Vagina (tissue), 2 donors: ENCODE measurements around the gene EPHA7. TPM values are rescaled to one million over a fixed set of nuclear protein-coding genes. Genes with fewer than 3 reads are reported as not detected.

Experiments
- DNase-seq, 2 donors: peaks; one replicate each; pipeline ENCODE4 v3.0.0-alpha.2; 2017; ENCODE audit errors: extremely low spot score in 2 of 2
- H3K27ac ChIP-seq: fragments of 200-600 bp; sonication (generic); one replicate; pipeline ENCODE4 v1.5.1; 2019
- H3K27me3 ChIP-seq: fragments of 200-600 bp; sonication (generic); one replicate; pipeline ENCODE4 v1.5.1; 2019
- H3K36me3 ChIP-seq, 2 donors: fragments of 200-600 bp; sonication (generic); one replicate each; pipeline ENCODE4 v1.5.1; 2017 to 2019
- H3K4me1 ChIP-seq: fragments of 200-600 bp; sonication (generic); one replicate; pipeline ENCODE4 v1.5.1; 2019
- H3K4me3 ChIP-seq, 2 donors: fragments of 200-600 bp; sonication (generic); 1 replicate in 1 of 2; 2 replicates in 1 of 2; pipeline ENCODE4 v1.5.1; 2016 to 2019
- H3K9me3 ChIP-seq: fragments of 200-600 bp; sonication (generic); one replicate; pipeline ENCODE4 v1.5.1; 2019
- CTCF ChIP-seq, 3 experiments: fragments of 450-650 bp in 2 of 3; fragments of 200-600 bp in 1 of 3; sonication (generic) in 1 of 3; IDR thresholded peaks; one replicate each; pipeline ENCODE4 v1.5.1; 2017 to 2019; ENCODE audit warnings: antibody characterized with exemption in 3 of 3, mild to moderate bottlenecking in 2 of 3, moderate library complexity in 2 of 3
- POLR2A ChIP-seq, 2 donors: fragments of 450-650 bp; IDR thresholded peaks; one replicate each; pipeline ENCODE4 v1.6.1; 2017; ENCODE audit warnings: antibody characterized with exemption in 2 of 2, mild to moderate bottlenecking in 2 of 2, moderate library complexity in 2 of 2
- POLR2AphosphoS5 ChIP-seq, 2 donors: sonication (generic); formaldehyde crosslinking; IDR thresholded peaks; one replicate each; pipeline ENCODE4 v1.9.0; 2017; ENCODE audit warnings: antibody characterized with exemption in 2 of 2, mild to moderate bottlenecking in 2 of 2, low read depth in 1 of 2; ENCODE audit not compliant: insufficient read depth in 1 of 2
- intact Hi-C: fragments of 100-400 bp; cut with DNase I; formaldehyde crosslinking; loops from one replicate; pipeline ENCODE4 v1.15.1; 2023
- total RNA-seq: library from RNA; depleted of rRNA; stranded (reverse); fragments of >200 nt; gene quantifications from one replicate; pipeline ENCODE4 v1.2.3, GENCODE V29; 2016

The EPHA7 gene
- total RNA-seq, 1 donor from 2014 or later = 2.7 TPM

DNA sequence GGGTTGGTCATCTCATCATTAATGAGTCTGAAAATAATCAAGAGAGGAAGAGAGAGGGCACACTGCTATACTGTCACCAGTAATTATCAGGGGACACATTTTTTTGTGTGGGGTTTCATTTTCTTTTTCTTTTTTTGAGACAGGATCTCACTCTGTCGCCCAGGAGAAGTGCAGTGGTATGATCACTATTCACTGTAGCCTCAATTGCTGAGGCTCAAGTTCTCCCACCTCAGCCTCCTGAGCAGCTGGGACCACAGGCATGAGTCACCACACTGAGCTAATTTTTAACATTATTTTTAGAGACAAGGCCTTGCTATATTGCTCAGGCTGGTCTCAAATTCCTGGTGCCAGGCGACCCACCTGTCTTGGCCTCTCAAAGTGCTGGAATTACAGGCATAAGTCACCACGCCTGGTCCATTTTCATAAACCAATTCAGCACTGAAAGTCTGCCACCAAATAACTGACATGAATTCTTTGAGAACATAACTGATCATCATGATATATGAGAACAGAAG, 43.3 kb downstream of the EPHA7 start:
- Histone ChIP-seq H3K27ac (no peak overlapping the region), H3K9me3 (no peaks in the 10 kb centered on the region), H3K27me3 (no peaks in the 10 kb centered on the region), H3K36me3 (no peaks in the 10 kb centered on the region), H3K4me3 (no peak overlapping the region), H3K4me1 (no peaks in the 10 kb centered on the region)
- TF ChIP-seq POLR2A (IDR thresholded peaks at IDR 0.05) = no peak
- no peak for TF ChIP-seq CTCF (IDR thresholded peaks at IDR 0.05)
- TF ChIP-seq POLR2AphosphoS5 (IDR thresholded peaks at IDR 0.05; ENCODE audit: insufficient read depth in 1 of 2, low read depth in 1 of 2) = no peak
- no peak for DNase-seq
- intact Hi-C loops = no loop called here

- Histone ChIP-seq H3K4me1 (no peaks in the 10 kb centered on the region), H3K27ac (no peak overlapping the region), H3K9me3 (no peaks in the 10 kb centered on the region), H3K36me3 (no peaks in the 10 kb centered on the region), H3K4me3 (no peak overlapping the region), H3K27me3 (no peaks in the 10 kb centered on the region)
- intact Hi-C loops = no loop called here
- TF ChIP-seq CTCF (IDR thresholded peaks at IDR 0.05) (no peak), POLR2AphosphoS5 (IDR thresholded peaks at IDR 0.05; ENCODE audit: insufficient read depth in 1 of 2, low read depth in 1 of 2) (no peak), POLR2A (IDR thresholded peaks at IDR 0.05) (no peak)
- DNase-seq = no peak
Observed at GRCh38 chr6:93373445-93373844, 45.9 kb downstream of the EPHA7 start.

DNA sequence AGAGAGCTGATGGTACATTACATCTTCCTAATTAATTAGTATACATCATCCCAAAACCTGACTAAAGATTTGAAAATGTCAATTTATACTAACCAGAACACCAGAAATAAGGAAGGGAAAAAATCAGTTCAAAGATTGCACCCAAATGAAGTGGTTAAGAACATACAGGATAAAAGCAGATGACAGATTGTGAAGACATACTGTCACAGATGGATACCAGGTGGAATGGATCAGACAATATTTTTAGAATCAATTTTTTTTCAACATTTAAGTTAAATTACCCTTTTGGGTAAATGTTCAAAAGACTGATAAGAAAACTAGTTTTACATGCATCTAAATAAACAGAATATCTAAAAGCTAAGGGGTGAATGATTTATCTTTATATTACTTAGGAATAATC, 47.6 kb downstream of the EPHA7 start:
- intact Hi-C loops = no loop called here
- Histone ChIP-seq H3K9me3 (no peaks in the 10 kb centered on the region), H3K27me3 (no peaks in the 10 kb centered on the region), H3K4me3 (no peak overlapping the region), H3K36me3 (no peaks in the 10 kb centered on the region), H3K4me1 (no peaks in the 10 kb centered on the region), H3K27ac (no peak overlapping the region)
- DNase-seq = no peak
- TF ChIP-seq POLR2AphosphoS5 (IDR thresholded peaks at IDR 0.05; ENCODE audit: insufficient read depth in 1 of 2, low read depth in 1 of 2) = no peak
- TF ChIP-seq CTCF (IDR thresholded peaks at IDR 0.05) = no peak
- no peak for TF ChIP-seq POLR2A (IDR thresholded peaks at IDR 0.05)

GRCh38 chr6:93369586-93370134, 49.7 kb downstream of the EPHA7 start:
- Histone ChIP-seq H3K4me1 (no peaks in the 10 kb centered on the region), H3K4me3 (no peak overlapping the region), H3K36me3 (no peaks in the 10 kb centered on the region), H3K27me3 (no peaks in the 10 kb centered on the region), H3K9me3 (no peaks in the 10 kb centered on the region), H3K27ac (no peak overlapping the region)
- TF ChIP-seq CTCF (IDR thresholded peaks at IDR 0.05) (no peak), POLR2A (IDR thresholded peaks at IDR 0.05) (no peak), POLR2AphosphoS5 (IDR thresholded peaks at IDR 0.05; ENCODE audit: insufficient read depth in 1 of 2, low read depth in 1 of 2) (no peak)
- DNase-seq = no peak
- intact Hi-C loops = no loop called here

GRCh38 chr6:93366506-93366905, 52.9 kb downstream of the EPHA7 start:
- intact Hi-C loops = no loop called here

More at GRCh38 chr6:93366506-93366905, 52.9 kb downstream of the EPHA7 start:
- H3K27me3 ChIP-seq = no peaks in the 10 kb centered on the region
- no peaks in the 10 kb centered on the region for H3K9me3 ChIP-seq
- no peaks in the 10 kb centered on the region for H3K36me3 ChIP-seq
- H3K4me1 ChIP-seq = no peaks in the 10 kb centered on the region
- H3K27ac ChIP-seq = no peak overlapping the region
- H3K4me3 ChIP-seq = no peak overlapping the region
- TF ChIP-seq POLR2A (IDR thresholded peaks at IDR 0.05) (no peak), CTCF (IDR thresholded peaks at IDR 0.05) (no peak), POLR2AphosphoS5 (IDR thresholded peaks at IDR 0.05; ENCODE audit: insufficient read depth in 1 of 2, low read depth in 1 of 2) (no peak)
- no peak for DNase-seq
